COLO668 (cell line): Measurements from ENCODE around the gene INPP5F.
A peak's percentile ranks its signal among the peaks of the same experiment; 100 is the strongest.
"Not testable (repeated sequence)": the region's sequence is repeated elsewhere in the genome, so short reads cannot be mapped to it uniquely, and the experiment has no call there.

Experiments
- DNase-seq: peaks from one replicate; lab custom pipeline; 2025; ENCODE audit not compliant: unreplicated experiment; lab: John Stamatoyannopoulos, UW

Gene INPP5F

DNA sequence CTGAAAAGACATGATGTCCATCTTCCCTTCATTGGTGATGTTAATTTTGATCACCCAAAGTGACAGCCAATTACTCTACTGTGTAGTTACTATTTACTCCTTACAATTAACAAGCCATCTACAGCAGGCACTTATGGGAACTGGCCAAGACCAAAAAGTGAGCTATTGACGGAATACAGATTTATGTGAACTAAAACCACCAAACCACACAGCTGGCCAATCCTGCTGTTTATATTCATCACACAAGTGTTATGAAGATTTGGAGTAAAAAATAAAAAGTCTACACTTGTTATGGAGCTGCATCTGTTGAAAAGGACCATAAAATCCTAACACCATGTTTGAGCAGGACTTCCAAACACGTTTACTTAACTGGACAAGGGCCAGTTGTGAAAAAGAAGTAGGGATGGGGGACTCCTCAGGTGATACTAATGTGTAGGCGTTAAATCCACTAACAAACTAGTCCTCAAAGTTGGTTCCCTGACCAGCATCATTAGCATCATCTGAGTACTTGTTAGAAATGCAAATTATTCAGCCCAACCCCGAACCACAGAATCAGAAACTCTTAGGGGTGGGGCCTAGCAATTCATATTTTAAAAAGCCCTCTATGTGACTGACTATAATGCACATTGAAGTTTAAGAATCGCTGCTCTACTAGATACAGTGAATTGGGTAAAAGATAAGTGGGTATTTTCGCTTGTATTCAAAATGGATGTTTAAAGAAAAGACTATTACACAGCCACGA is 135.2 kb downstream of the INPP5F start:
- DNase-seq: no peak

DNA sequence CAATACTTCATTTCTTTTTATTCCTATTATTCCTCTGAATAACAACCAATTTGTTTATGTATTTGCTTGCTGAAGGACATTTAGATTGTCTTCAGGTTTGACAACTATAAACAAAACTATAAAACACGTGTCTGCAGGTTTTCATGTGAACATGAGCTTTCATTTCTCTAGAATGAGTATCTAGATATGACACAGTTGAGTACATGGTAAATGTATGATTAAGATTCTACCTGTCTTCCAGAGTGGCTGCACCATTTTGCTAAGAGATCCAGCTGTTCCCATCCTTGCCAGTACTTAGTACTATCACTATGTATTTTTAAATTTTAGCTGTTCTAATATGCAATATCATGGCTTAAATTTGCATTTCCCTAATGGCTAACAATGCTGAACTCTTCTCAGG is 136.7 kb downstream of the INPP5F start:
- DNase-seq: no peak

DNA sequence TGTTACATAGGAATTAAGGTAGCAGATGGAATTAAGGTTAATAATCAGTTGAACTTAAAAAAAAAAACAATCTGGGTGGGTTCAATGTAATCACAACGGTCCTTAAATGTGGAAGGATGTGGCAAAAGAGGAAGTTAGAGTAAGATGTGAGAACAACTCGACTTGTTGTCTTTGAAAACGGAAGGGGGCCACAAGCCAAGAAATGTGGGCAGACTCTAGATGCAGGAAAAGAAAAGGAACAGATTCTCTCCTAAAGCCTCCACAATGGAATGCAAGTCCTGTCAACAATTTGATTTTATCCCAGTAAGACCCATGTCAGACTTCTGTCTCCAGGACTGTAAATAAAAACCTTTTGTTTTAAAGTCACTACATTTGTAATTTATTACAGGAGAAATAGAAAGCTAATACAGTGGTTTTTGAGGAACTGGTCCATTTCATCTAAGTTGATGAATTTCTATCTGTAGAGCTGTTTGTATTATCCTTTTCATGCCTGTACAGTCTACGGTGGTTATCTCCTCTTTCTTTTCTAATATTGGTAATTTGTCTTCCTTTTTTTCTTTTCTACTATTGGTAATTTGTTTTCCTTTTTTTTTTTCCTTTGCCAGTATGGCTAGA is 138.2 kb downstream of the INPP5F start:
- DNase-seq: no peak

DNA sequence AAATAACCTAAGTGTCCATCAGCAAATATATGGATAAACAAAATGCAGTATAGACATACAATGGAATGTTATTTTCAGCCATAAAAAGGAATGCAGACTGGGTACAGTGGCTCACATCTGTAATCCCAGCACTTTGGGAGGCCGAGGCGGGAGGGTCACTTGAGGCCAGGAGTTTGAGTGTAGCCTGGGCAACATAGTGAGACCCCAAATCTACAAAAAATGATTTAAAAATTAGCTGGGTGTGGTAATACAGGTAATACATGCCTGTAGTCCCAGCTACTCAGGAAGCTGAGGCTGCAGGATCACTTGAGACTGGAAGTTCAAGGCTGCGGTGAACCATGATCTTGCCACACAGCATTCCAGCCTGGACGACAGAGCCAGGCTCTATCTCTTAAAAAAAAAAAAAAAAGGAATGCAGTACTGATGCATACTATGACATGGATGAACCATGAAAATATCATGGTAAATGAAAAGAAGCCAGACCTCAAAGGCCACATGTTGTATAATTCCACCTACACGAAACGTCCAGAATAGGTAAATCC is 139.9 kb downstream of the INPP5F start:
- DNase-seq: no peak

DNA sequence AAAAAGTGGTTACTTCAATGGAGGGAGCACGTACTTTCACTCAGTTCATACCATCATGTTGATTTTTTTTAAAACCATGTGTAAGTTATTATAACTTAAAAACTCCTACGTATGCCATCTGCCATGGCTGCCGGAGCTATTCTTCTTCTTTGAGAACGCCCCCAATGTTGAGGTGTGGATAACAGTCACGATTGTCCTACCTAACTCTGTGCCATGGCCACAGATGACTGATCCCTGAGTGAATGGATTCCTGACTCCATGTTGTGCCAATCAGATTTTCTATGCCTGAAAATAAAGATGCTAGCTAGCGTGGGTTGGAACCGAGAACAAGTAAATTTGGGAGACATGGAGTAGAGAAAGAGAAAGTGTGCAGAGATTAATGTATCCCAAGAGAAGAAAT is 141.5 kb downstream of the INPP5F start:
- DNase-seq: no peak

DNA sequence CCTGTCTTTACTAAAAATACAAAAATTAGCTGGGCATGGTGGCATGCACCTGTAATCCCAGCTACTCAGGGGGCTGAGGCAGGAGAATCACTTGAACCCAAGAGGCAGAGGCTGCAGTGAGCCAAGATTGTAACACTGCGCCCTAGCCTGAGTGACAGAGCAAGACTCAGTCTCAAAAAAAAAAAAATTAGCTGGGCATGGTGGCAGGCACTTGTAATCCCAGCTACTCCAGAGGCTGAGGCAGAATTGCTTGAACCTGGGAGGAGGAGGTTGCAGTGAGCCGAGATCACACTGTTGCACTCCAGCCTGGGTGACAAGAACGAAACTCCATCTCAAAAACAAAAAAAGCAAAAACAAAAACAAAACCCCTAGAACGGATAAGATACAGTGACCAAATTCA is 143.5 kb downstream of the INPP5F start:
- not testable (repeated sequence) for DNase-seq

DNA sequence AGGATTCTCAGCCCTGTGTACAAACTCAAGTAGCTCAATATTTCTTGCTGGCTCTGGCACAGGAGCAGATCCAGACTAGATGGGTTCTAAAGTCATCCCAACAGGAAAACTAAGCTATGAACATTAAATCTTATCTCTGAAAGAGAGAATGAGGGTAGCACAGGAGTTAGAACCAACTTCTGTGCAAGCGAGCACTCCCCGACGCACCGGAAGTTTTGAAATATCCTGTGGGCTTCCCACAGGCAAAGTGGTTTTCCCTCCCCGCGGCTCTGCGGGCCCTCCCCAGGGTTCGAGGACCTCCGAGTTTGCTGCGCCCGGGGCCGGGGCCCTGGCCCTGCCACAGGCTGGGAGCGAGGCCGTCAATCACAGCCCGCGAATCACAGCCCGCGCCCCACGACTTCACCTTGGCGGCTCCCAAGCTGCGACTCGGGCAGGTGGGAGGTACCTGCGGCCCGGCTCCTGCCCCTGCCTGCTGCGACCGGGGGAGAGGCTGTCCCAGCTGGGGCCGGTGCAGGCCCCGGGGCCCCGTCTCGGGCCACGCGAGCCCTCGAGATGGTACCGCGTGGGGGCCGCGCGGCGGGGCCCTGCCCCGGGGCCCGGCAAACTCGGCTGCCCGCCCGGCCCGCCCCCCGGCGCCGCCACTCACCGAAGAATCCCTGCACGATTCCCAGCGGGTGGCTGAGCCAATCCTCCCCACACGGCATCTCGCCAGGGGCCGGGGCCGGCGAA is 146.2 kb downstream of the INPP5F start:
- DNase-seq: peak; percentile 60

DNA sequence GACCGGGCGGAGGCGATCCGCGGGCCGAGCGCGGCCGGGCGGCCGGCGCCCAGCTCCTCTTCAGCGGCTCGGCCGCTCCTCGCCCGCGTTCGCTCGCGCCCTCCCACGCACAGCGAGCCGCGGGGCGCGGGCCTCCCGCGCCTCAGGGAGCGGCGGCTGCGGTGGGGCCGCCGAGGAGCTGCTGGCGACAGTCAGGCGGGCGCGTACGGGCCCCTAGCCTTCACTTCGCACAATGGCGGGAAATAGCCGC is 146.7 kb downstream of the INPP5F start, which contains the start of gene MCMBP:
Gene MCMBP (minus strand): TSS at position 234 of the 250 bp plus-strand sequence. CDS start 259 bp downstream, outside the sequence.
- DNase-seq: no peak

DNA sequence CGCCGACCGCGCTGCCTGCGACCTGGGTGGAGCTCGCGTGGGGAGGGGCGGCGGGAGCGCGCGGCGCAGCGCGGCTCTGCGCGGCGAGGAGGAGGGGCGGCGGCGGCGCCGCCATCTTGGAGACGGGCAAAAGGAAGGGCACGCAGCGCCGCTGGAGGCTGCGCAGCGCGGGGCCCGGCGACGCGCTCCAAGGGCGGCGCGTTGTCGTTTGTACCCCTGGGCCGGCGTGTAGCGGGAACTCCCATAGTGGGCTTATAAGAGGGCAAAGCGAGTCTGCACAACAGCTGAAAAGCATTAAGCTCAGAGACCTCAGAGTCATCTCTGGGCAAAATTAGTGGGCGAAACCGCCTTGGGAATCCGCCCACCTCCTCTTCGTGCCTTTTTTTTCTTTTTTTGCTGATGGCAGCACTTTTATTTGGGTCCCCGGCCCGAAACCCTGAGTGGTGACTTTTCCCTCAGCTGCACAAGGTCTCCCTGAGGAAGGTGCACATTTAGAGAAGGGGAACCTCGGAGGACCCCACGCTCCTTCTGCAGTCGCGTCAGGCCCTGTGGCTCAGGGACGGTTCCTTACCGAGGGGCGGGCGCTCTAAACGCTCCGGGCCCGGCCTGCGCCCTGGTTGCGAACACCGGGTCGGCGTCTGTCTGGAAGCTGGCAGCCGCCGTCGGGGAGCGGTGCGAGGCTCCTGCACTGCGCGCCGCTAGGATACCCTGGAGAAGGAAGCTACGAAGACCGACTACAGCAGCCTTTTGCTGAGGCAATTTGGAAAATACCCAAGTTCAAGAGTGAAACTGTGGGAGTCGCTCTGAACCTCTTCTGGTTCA is 147.2 kb downstream of the INPP5F start:
- DNase-seq: peak; percentile 88

DNA sequence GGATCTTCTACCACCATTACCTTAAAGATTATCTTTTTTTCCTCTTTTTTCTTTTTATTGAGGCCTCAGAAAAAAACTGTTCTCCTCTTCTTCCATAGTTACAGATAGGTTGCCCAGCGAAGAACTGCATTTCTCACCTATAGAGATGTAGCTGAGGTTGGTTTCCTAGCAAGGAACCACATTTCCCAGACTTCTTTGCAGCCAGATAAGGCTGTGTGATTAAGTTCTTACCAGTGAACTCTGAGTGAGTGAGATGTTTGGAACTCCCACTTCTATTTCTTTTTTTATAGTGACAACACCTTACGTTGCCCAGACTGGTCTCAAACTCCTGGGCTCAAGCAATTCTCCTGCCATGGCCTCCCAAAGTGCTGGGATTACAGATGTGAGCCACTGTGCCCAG is 152.7 kb downstream of the INPP5F start:
- no peak for DNase-seq
